Measurements from ENCODE around the gene SRSF4. TPM values are rescaled to one million over a fixed set of nuclear protein-coding genes. Genes with fewer than 3 reads are reported as not detected.

The SRSF4 gene
- total and polyA plus RNA-seq, 2 donors (not counting 3 experiments of a cell fraction or from before 2014, with no cell fraction given), result 45.6 to 108 TPM

- dilution Hi-C loops (cut with MboI; ENCODE audit: extremely low pct_ligation_motif_present, low sequenced_read_pairs), result no loop called here
- Histone ChIP-seq H3K9me1 (replicated peaks; ENCODE audit: control insufficient read depth, extremely low read depth, insufficient read depth, low read length) (no peaks in the 10 kb centered on the region), H3K9me3 (replicated peaks; ENCODE audit: control insufficient read depth, insufficient read depth, low read length) (no peaks in the 10 kb centered on the region), H3K4me3 (replicated peaks in 1 of 3; ENCODE audit: insufficient read depth in 1 of 3, low read depth in 1 of 3, low read length in 3 of 3) (no peak overlapping the region), H3K27ac (ENCODE audit: insufficient read depth, low read depth, low read length) (no peak overlapping the region), H3K27me3 (ENCODE audit: control insufficient read depth in 2 of 2, insufficient read depth in 2 of 2, low read length in 2 of 2) (no peaks in the 10 kb centered on the region), H3K4me1 (ENCODE audit: control insufficient read depth, extremely low read depth, insufficient read depth, low read length) (no peaks in the 10 kb centered on the region), H3K4me2 (ENCODE audit: insufficient read depth, low read length) (no peak overlapping the region), H4K20me1 (replicated peaks; ENCODE audit: control insufficient read depth, extremely low read depth, insufficient read depth, low read length) (no peaks in the 10 kb centered on the region), H3K9ac (replicated peaks; ENCODE audit: extremely low read depth, insufficient read depth, low read length) (no peak overlapping the region), H3K79me2 (ENCODE audit: control insufficient read depth, insufficient read depth, low read length) (peaks cover 4% of the 10 kb centered on the region), H3K36me3 (ENCODE audit: control insufficient read depth in 2 of 2, extremely low read depth in 1 of 2, insufficient read depth in 2 of 2, low read length in 2 of 2) (no peaks in the 10 kb centered on the region), H2AFZ (ENCODE audit: low read depth, low read length) (no peak overlapping the region)
- POLR2A ChIA-PET, result no interaction called here
- intact Hi-C loops (cut with micrococcal nuclease), result no loop called here
- CTCF ChIA-PET, result no interaction called here
- no peak for FAIRE-seq
- TF ChIP-seq POLR2AphosphoS5 (IDR thresholded peaks at IDR 0.05; ENCODE audit: insufficient read depth, low read depth, low read length) (no peak), JUN (IDR thresholded peaks at IDR 0.05; ENCODE audit: borderline replicate concordance, insufficient read depth, insufficient read length, low read depth) (no peak)
- no peak for DNase-seq (ENCODE audit: low read depth, low spot score)
- BruUV-seq (replicated peaks), result no TSS peak
Measured at GRCh38 chr1:29224356-29224837, 42.7 kb upstream of the SRSF4 start.

- no peak overlapping the region for H3K4me2 ChIP-seq (ENCODE audit: insufficient read depth, low read length)
- H3K4me1 ChIP-seq (ENCODE audit: control insufficient read depth, extremely low read depth, insufficient read depth, low read length), result no peaks in the 10 kb centered on the region
- H3K9me3 ChIP-seq (replicated peaks; ENCODE audit: control insufficient read depth, insufficient read depth, low read length), result no peaks in the 10 kb centered on the region
- H3K27ac ChIP-seq (ENCODE audit: insufficient read depth, low read depth, low read length), result no peak overlapping the region
- H3K4me3 ChIP-seq (replicated peaks in 1 of 3; ENCODE audit: insufficient read depth in 1 of 3, low read depth in 1 of 3, low read length in 3 of 3), result no peak overlapping the region
- CTCF ChIA-PET, result no interaction called here
- H3K27me3 ChIP-seq (ENCODE audit: control insufficient read depth in 2 of 2, insufficient read depth in 2 of 2, low read length in 2 of 2), result no peaks in the 10 kb centered on the region
- POLR2A ChIA-PET, result no interaction called here
- no peak for FAIRE-seq
- TF ChIP-seq FOS (IDR thresholded peaks at IDR 0.05; ENCODE audit: borderline replicate concordance, insufficient read depth, low read length) (no peak), GATA2 (IDR thresholded peaks at IDR 0.05; ENCODE audit: insufficient read depth, insufficient read length, low read depth, low read length) (no peak), JUN (IDR thresholded peaks at IDR 0.05; ENCODE audit: borderline replicate concordance, insufficient read depth, insufficient read length, low read depth) (no peak), POLR2A (IDR thresholded peaks at IDR 0.05; ENCODE audit: low read depth, low read length) (no peak), CTCF (IDR thresholded peaks at IDR 0.05; ENCODE audit: extremely low read depth in 1 of 2, insufficient read depth in 1 of 2, low read depth in 1 of 2, low read length in 2 of 2) (no peak), MYC (IDR thresholded peaks at IDR 0.05; ENCODE audit: low read depth, low read length) (no peak), POLR2AphosphoS5 (IDR thresholded peaks at IDR 0.05; ENCODE audit: insufficient read depth, low read depth, low read length) (no peak), MAX (IDR thresholded peaks at IDR 0.05; ENCODE audit: insufficient read depth, insufficient read length) (no peak), EZH2 (IDR thresholded peaks at IDR 0.05; ENCODE audit: borderline replicate concordance, low read depth, low read length, severe bottlenecking) (no peak)
- H4K20me1 ChIP-seq (replicated peaks; ENCODE audit: control insufficient read depth, extremely low read depth, insufficient read depth, low read length), result no peaks in the 10 kb centered on the region
- H3K79me2 ChIP-seq (ENCODE audit: control insufficient read depth, insufficient read depth, low read length), result peaks cover 2% of the 10 kb centered on the region
- intact Hi-C loops (cut with micrococcal nuclease), result no loop called here
- no peaks in the 10 kb centered on the region for H3K36me3 ChIP-seq (ENCODE audit: control insufficient read depth in 2 of 2, extremely low read depth in 1 of 2, insufficient read depth in 2 of 2, low read length in 2 of 2)
- dilution Hi-C loops (cut with MboI; ENCODE audit: extremely low pct_ligation_motif_present, low sequenced_read_pairs), result no loop called here
- H2AFZ ChIP-seq (ENCODE audit: low read depth, low read length), result no peak overlapping the region
- no peak overlapping the region for H3K9ac ChIP-seq (replicated peaks; ENCODE audit: extremely low read depth, insufficient read depth, low read length)
- BruUV-seq (replicated peaks), result no TSS peak
- no peaks in the 10 kb centered on the region for H3K9me1 ChIP-seq (replicated peaks; ENCODE audit: control insufficient read depth, extremely low read depth, insufficient read depth, low read length)
- DNase-seq (ENCODE audit: low read depth, low spot score), result no peak
Measured at GRCh38 chr1:29223521-29223920, 41.8 kb upstream of the SRSF4 start.
